GM12872 (cell line): ENCODE data around the gene OR8J1.

Source experiments
- TF ChIP-seq, protein P1 (sequence below): IDR thresholded peaks from 3 replicates; pipeline ENCODE4 v1.5.1; 2011; ENCODE audit warnings: low read depth, mild to moderate bottlenecking, low read length, moderate library complexity; ENCODE audit not compliant: insufficient read depth

OR8J1 gene

DNA sequence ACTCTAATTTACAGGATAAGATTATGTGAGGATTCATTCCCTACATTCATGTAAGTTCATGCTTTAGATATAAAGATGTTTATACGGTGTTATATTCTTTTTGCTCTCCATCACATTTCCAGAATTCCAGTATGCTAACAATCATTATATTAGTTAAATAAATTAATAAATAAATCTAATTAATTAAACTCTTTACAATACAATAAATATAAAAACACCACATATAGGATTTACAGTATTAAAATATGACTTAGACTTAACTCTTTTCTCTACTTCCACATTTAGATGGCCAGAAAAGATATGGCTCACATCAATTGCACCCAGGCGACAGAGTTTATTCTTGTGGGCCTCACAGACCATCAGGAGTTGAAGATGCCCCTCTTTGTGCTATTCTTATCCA lies 21.2 kb downstream of the OR8J1 start, which contains the start of gene OR8U1:
Gene OR8U1 (plus strand): TSS at position 301 of the 400 bp plus-strand sequence. CDS start 0 bp downstream, at position 301.
- TF ChIP-seq, protein P1, sequence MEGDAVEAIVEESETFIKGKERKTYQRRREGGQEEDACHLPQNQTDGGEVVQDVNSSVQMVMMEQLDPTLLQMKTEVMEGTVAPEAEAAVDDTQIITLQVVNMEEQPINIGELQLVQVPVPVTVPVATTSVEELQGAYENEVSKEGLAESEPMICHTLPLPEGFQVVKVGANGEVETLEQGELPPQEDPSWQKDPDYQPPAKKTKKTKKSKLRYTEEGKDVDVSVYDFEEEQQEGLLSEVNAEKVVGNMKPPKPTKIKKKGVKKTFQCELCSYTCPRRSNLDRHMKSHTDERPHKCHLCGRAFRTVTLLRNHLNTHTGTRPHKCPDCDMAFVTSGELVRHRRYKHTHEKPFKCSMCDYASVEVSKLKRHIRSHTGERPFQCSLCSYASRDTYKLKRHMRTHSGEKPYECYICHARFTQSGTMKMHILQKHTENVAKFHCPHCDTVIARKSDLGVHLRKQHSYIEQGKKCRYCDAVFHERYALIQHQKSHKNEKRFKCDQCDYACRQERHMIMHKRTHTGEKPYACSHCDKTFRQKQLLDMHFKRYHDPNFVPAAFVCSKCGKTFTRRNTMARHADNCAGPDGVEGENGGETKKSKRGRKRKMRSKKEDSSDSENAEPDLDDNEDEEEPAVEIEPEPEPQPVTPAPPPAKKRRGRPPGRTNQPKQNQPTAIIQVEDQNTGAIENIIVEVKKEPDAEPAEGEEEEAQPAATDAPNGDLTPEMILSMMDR: no peak

DNA sequence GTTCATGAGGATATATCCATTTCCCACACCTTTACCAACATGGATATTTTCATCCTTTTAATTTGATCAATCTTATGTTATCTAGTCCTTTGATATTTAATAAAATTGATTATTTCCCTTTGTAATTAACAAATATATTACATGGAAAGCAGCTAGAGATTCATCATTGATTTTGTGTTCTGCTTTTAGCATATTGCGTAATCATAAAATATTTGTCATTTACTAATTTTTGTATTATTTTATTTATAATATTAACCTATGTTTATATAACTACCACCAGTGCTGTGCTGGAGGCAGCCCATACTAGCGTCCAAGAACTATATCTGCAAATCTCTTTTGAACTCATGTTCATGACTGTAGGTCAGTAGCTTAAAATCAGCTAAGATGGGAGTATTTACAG lies 26.0 kb downstream of the OR8J1 start:
- TF ChIP-seq, protein P1: no peak

- TF ChIP-seq, protein P1: no peak
These were observed 40.3 kb downstream of the OR8J1 start for GRCh38 chr11:56394381-56394780.

- TF ChIP-seq, protein P1: no peak
These were observed 42.0 kb downstream of the OR8J1 start for GRCh38 chr11:56396047-56396446.

- TF ChIP-seq, protein P1: no peak
These were observed 50.3 kb downstream of the OR8J1 start for GRCh38 chr11:56404393-56404792.

- TF ChIP-seq, protein P1: no peak
These were observed 56.7 kb downstream of the OR8J1 start for GRCh38 chr11:56410801-56411200.
